Parathyroid adenoma (tissue), 2 donors: ENCODE measurements around the gene PML.

ENCODE experiments used
- H2AFZ ChIP-seq: fragments of 300-600 bp; sonication (generic); one replicate; pipeline ENCODE4 v1.7.0; 2017; ENCODE audit warnings: antibody characterized with exemption, mild to moderate bottlenecking
- H3K27ac ChIP-seq: fragments of 300-600 bp; sonication (generic); one replicate; pipeline ENCODE4 v1.7.0; 2017
- H3K27me3 ChIP-seq: fragments of 300-600 bp; sonication (generic); one replicate; pipeline ENCODE4 v1.7.0; 2017; ENCODE audit warnings: low read length; ENCODE audit not compliant: control insufficient read depth, insufficient read depth
- H3K36me3 ChIP-seq: fragments of 300-600 bp; sonication (generic); one replicate; pipeline ENCODE4 v1.7.0; 2017; ENCODE audit warnings: low read length; ENCODE audit not compliant: control insufficient read depth, insufficient read depth
- H3K4me1 ChIP-seq: fragments of 300-600 bp; sonication (generic); one replicate; pipeline ENCODE4 v1.7.0; 2017; ENCODE audit warnings: control low read depth
- H3K4me2 ChIP-seq: fragments of 300-600 bp; sonication (generic); one replicate; pipeline ENCODE4 v1.7.0; 2017; ENCODE audit warnings: low read length
- H3K4me3 ChIP-seq: fragments of 300-600 bp; sonication (generic); one replicate; pipeline ENCODE4 v1.7.0; 2017; ENCODE audit warnings: low read depth, low read length
- H3K79me2 ChIP-seq: fragments of 300-600 bp; sonication (generic); one replicate; pipeline ENCODE4 v1.7.0; 2017; ENCODE audit warnings: control low read depth
- H3K9ac ChIP-seq: fragments of 300-600 bp; sonication (generic); one replicate; pipeline ENCODE4 v1.7.0; 2017; ENCODE audit warnings: mild to moderate bottlenecking
- H3K9me3 ChIP-seq: fragments of 300-600 bp; sonication (generic); one replicate; pipeline ENCODE4 v1.7.0; 2017; ENCODE audit warnings: low read length; ENCODE audit not compliant: control insufficient read depth
- CTCF ChIP-seq: fragments of 300-600 bp; sonication (generic); IDR thresholded peaks from one replicate; pipeline ENCODE4 v1.7.0; 2017; ENCODE audit warnings: antibody characterized with exemption, mild to moderate bottlenecking
- donor health status: primary hyperparathyroidism.

The PML gene

GRCh38 chr15:73987250-73987649, 7.3 kb upstream of the PML start:
- H3K4me3 ChIP-seq = no peak overlapping the region
- no peak overlapping the region for H3K9ac ChIP-seq
- H3K36me3 ChIP-seq = no peaks in the 10 kb centered on the region
- H3K4me2 ChIP-seq = no peak overlapping the region
- H3K79me2 ChIP-seq = peaks cover 2% of the 10 kb centered on the region
- peak overlapping the region; percentile 16 for H3K27ac ChIP-seq
- TF ChIP-seq CTCF = no peak
- H2AFZ ChIP-seq = no peak overlapping the region
- peaks cover 10% of the 10 kb centered on the region for H3K4me1 ChIP-seq
- H3K9me3 ChIP-seq = no peaks in the 10 kb centered on the region
- H3K27me3 ChIP-seq = no peaks in the 10 kb centered on the region

GRCh38 chr15:73987681-73988444, 6.7 kb upstream of the PML start:
- Histone ChIP-seq H3K9ac (no peak overlapping the region), H3K4me1 (peaks cover 8% of the 10 kb centered on the region), H3K79me2 (peaks cover 2% of the 10 kb centered on the region), H3K4me2 (no peak overlapping the region), H3K36me3 (no peaks in the 10 kb centered on the region), H3K27me3 (no peaks in the 10 kb centered on the region), H3K4me3 (no peak overlapping the region), H3K27ac (peak overlapping the region; percentile 49), H2AFZ (no peak overlapping the region), H3K9me3 (no peaks in the 10 kb centered on the region)
- no peak for TF ChIP-seq CTCF

DNA sequence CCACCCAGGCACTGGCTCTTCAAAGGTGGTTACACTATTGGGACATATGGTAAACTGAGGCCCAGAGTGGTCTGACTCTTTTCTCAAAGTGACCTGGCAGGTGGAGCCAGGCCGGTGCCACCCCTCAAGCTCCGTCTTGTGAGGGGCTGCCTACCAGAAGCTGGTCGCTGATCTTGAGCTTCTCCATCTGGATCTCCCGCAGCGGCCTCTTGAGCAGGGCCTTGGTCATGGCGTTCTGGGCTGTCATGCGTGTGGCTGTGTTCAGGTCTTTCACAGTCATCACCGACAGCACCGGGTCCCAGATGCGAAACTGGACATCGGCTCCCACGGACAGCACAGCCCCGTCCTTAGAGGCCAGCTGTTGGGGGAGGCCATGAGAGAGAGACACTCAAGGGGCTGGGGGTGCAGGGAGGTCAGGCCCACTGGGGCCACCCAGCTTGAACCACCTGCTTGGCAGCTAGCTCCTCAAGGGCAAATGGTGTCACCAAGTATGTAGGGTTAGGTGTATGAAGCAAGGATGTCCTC, 6.0 kb upstream of the PML start:
- H3K4me2 ChIP-seq = no peak overlapping the region
- peak overlapping the region; percentile 49 for H3K27ac ChIP-seq
- H3K9ac ChIP-seq = no peak overlapping the region
- H3K27me3 ChIP-seq = no peaks in the 10 kb centered on the region
- peaks cover 2% of the 10 kb centered on the region for H3K79me2 ChIP-seq
- H3K4me1 ChIP-seq = peaks cover 3% of the 10 kb centered on the region
- TF ChIP-seq CTCF = no peak
- no peak overlapping the region for H2AFZ ChIP-seq
- H3K36me3 ChIP-seq = no peaks in the 10 kb centered on the region
- H3K9me3 ChIP-seq = no peaks in the 10 kb centered on the region
- no peak overlapping the region for H3K4me3 ChIP-seq

- Histone ChIP-seq H3K9me3 (no peaks in the 10 kb centered on the region), H3K27me3 (no peaks in the 10 kb centered on the region), H3K9ac (no peak overlapping the region), H3K4me1 (peaks cover 2% of the 10 kb centered on the region), H2AFZ (no peak overlapping the region), H3K27ac (peak overlapping the region; percentile 49), H3K79me2 (peaks cover 2% of the 10 kb centered on the region), H3K4me3 (no peak overlapping the region), H3K4me2 (no peak overlapping the region), H3K36me3 (no peaks in the 10 kb centered on the region)
- no peak for TF ChIP-seq CTCF
Measured at GRCh38 chr15:73989001-73989798, 5.3 kb upstream of the PML start.
